Measurements from ENCODE around the gene ALKBH4.
"Not testable (repeated sequence)": the region's sequence is repeated elsewhere in the genome, so short reads cannot be mapped to it uniquely, and the experiment has no call there.

ALKBH4 gene

GRCh38 chr7:102455596-102455995 lies 9.1 kb downstream of the ALKBH4 start:
- DNase-seq (ENCODE audit: extremely low read depth in 1 of 2, low read depth in 1 of 2): no peak

GRCh38 chr7:102454932-102455331 lies 9.7 kb downstream of the ALKBH4 start:
- DNase-seq (ENCODE audit: extremely low read depth in 1 of 2, low read depth in 1 of 2): not testable (repeated sequence)

- no peak for DNase-seq (ENCODE audit: extremely low read depth in 1 of 2, low read depth in 1 of 2)
These were observed 10.2 kb downstream of the ALKBH4 start for GRCh38 chr7:102454468-102454867.

GRCh38 chr7:102453319-102453718 lies 11.3 kb downstream of the ALKBH4 start:
- DNase-seq (ENCODE audit: extremely low read depth in 1 of 2, low read depth in 1 of 2): no peak

GRCh38 chr7:102452451-102452850 lies 12.2 kb downstream of the ALKBH4 start:
- no peak for DNase-seq (ENCODE audit: extremely low read depth in 1 of 2, low read depth in 1 of 2)

GRCh38 chr7:102451371-102452054 lies 13.2 kb downstream of the ALKBH4 start:
- no peak for DNase-seq (ENCODE audit: extremely low read depth in 1 of 2, low read depth in 1 of 2)

- DNase-seq (ENCODE audit: extremely low read depth in 1 of 2, low read depth in 1 of 2): peak in 1 of 2 donors; percentile 24
These were observed 14.4 kb downstream of the ALKBH4 start for GRCh38 chr7:102450242-102450641.

GRCh38 chr7:102449136-102449535 lies 15.5 kb downstream of the ALKBH4 start:
- no peak for DNase-seq (ENCODE audit: extremely low read depth in 1 of 2, low read depth in 1 of 2)

- DNase-seq (ENCODE audit: extremely low read depth in 1 of 2, low read depth in 1 of 2): no peak
These were observed 17.4 kb downstream of the ALKBH4 start for GRCh38 chr7:102447311-102447710.

- DNase-seq (ENCODE audit: extremely low read depth in 1 of 2, low read depth in 1 of 2): no peak
These were observed 18.1 kb downstream of the ALKBH4 start for GRCh38 chr7:102446387-102447156.

GRCh38 chr7:102445674-102446071 lies 19.0 kb downstream of the ALKBH4 start:
- DNase-seq (ENCODE audit: extremely low read depth in 1 of 2, low read depth in 1 of 2): no peak

- no peak for DNase-seq (ENCODE audit: extremely low read depth in 1 of 2, low read depth in 1 of 2)
These were observed 19.5 kb downstream of the ALKBH4 start for GRCh38 chr7:102444961-102445673.

- DNase-seq (ENCODE audit: extremely low read depth in 1 of 2, low read depth in 1 of 2): no peak
These were observed 24.5 kb downstream of the ALKBH4 start for GRCh38 chr7:102439963-102440795.

- DNase-seq (ENCODE audit: extremely low read depth in 1 of 2, low read depth in 1 of 2): no peak
These were observed 28.5 kb downstream of the ALKBH4 start for GRCh38 chr7:102436118-102436517.

- DNase-seq (ENCODE audit: extremely low read depth in 1 of 2, low read depth in 1 of 2): no peak
These were observed 30.6 kb downstream of the ALKBH4 start for GRCh38 chr7:102434039-102434486.

- DNase-seq (ENCODE audit: extremely low read depth in 1 of 2, low read depth in 1 of 2): peak; percentile 65 to 89
These were observed 31.2 kb downstream of the ALKBH4 start, which contains the start of gene ORAI2 for GRCh38 chr7:102433219-102434038. Gene ORAI2, plus strand, starts transcription at chr7:102433575. Its CDS starts 5,382 bp downstream, at chr7:102438957.

GRCh38 chr7:102432442-102433218 lies 32.0 kb downstream of the ALKBH4 start:
- DNase-seq (ENCODE audit: extremely low read depth in 1 of 2, low read depth in 1 of 2): no peak

GRCh38 chr7:102431617-102432298 lies 32.9 kb downstream of the ALKBH4 start:
- DNase-seq (ENCODE audit: extremely low read depth in 1 of 2, low read depth in 1 of 2): peak in 1 of 2 donors; percentile 30

Measured in activated CD8-positive, alpha-beta memory T cell treated with anti-CD3 and anti-CD28 coated beads for 1 hour (primary cell).